Transverse colon (tissue), 4 donors: ENCODE measurements around the gene ACVR2A. TPM values are rescaled to one million over a fixed set of nuclear protein-coding genes. Genes with fewer than 3 reads are reported as not detected.

ENCODE experiments used
- DNase-seq: peaks from one replicate; pipeline ENCODE4 v3.0.0-alpha.2; 2019
- H3K27ac ChIP-seq, 4 donors: fragments of 200-600 bp; sonication (generic); 2 replicates each; pipeline ENCODE4 v1.5.1; 2016 to 2018; ENCODE audit warnings: inconsistent platforms in 4 of 4
- H3K27me3 ChIP-seq: fragments of 200-600 bp; sonication (generic); 2 replicates; pipeline ENCODE4 v1.5.1; 2017; ENCODE audit warnings: inconsistent platforms
- H3K36me3 ChIP-seq, 4 donors: fragments of 200-600 bp; sonication (generic); 2 replicates each; pipeline ENCODE4 v1.5.1; 2017 to 2019; ENCODE audit warnings: inconsistent platforms in 4 of 4
- H3K4me1 ChIP-seq, 4 donors: fragments of 200-600 bp; sonication (generic); 2 replicates each; pipeline ENCODE4 v1.5.1; 2017 to 2020; ENCODE audit warnings: inconsistent platforms in 4 of 4
- H3K4me3 ChIP-seq, 4 donors: fragments of 200-600 bp; sonication (generic); 1 replicate in 1 of 4; 2 replicates in 3 of 4; pipeline versions ENCODE4 v1.5.1 to v1.6.1; 2017 to 2019; ENCODE audit warnings: inconsistent platforms in 4 of 4
- H3K9me3 ChIP-seq, 2 donors: fragments of 200-600 bp; sonication (generic); 2 replicates each; pipeline ENCODE4 v1.5.1; 2017 to 2019; ENCODE audit warnings: inconsistent platforms in 2 of 2
- EP300 ChIP-seq: sonication (generic); formaldehyde crosslinking; IDR thresholded peaks from one replicate; pipeline ENCODE4 v1.6.1; 2017; ENCODE audit warnings: antibody characterized with exemption, low read depth
- POLR2A ChIP-seq: fragments of 450-650 bp; IDR thresholded peaks from one replicate; pipeline ENCODE4 v1.6.1; 2016; ENCODE audit warnings: antibody characterized with exemption, mild to moderate bottlenecking, moderate library complexity
- POLR2AphosphoS5 ChIP-seq, 3 donors: sonication (generic); formaldehyde crosslinking; IDR thresholded peaks; one replicate each; pipeline ENCODE4 v1.6.1; 2016; ENCODE audit warnings: antibody characterized with exemption in 3 of 3
- WGBS, 2 donors: methylation state at CpG; one replicate each; pipeline ENCODE4 v1.1.5; 2018; ENCODE audit warnings: low coverage in 1 of 2; 5-methylcytosine and 5-hydroxymethylcytosine counted together
- in situ Hi-C, 4 donors: fragments of 200-750 bp; cut with MboI; loops; one replicate each; pipeline versions ENCODE4 v1.15.0 to v1.15.1; 2017; ENCODE audit warnings: low sequenced_read_pairs in 3 of 4, low pct_ligation_motif_present in 1 of 4, low pct_unique_long_range_greater_than_20kb in 1 of 4
- intact Hi-C: fragments of 100-400 bp; cut with DNase I; formaldehyde crosslinking; loops from one replicate; pipeline ENCODE4 v1.15.1; 2023; ENCODE audit warnings: low total_unique reads
- total RNA-seq, 4 donors: library from RNA; depleted of rRNA; stranded (reverse); fragments of >200 nt; gene quantifications; one replicate each; pipeline ENCODE4 v1.1.0, GENCODE V29; 2016
- TF ChIP-seq, protein P1 (sequence below), 5 experiments: fragments of 200-600 bp in 3 of 5; fragments of 450-650 bp in 2 of 5; sonication (generic) in 3 of 5; IDR thresholded peaks; 1 replicate in 2 of 5; 2 replicates in 3 of 5; pipeline ENCODE4 v1.5.1; 2016 to 2017; ENCODE audit warnings: antibody characterized with exemption in 5 of 5, inconsistent platforms in 3 of 5, mild to moderate bottlenecking in 2 of 5, moderate library complexity in 1 of 5

ACVR2A gene
- total RNA-seq, 4 donors from 2014 or later = 15.7 to 36.0 (median 19.4) TPM

DNA sequence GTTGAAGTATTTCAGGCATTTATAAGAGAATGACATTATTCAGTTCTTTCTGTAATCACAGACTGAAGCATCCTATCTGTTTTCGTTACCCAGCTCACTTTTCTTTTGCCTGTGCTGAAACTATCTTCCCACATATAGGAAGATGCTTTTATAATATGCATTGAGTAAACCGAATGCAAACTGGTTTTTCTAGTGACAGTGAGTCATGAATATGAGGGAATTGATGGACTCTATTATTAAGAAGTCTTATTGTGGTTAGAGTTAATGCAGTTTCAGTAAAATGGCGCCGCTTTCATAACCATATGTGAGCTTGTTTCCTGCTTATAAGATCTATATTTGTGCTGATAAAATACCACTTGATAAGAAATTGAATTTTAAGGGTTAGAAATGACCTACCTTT is 59.2 kb downstream of the ACVR2A start:
- DNase-seq = no peak
- Histone ChIP-seq H3K27me3 (no peaks in the 10 kb centered on the region), H3K36me3 (no peaks in the 10 kb centered on the region), H3K4me1 (no peaks in the 10 kb centered on the region), H3K27ac (no peak overlapping the region), H3K9me3 (no peaks in the 10 kb centered on the region), H3K4me3 (no peak overlapping the region)
- TF ChIP-seq EP300 (no peak), POLR2AphosphoS5 (IDR thresholded peaks at IDR 0.05) (no peak), POLR2A (no peak)
- TF ChIP-seq, protein P1, sequence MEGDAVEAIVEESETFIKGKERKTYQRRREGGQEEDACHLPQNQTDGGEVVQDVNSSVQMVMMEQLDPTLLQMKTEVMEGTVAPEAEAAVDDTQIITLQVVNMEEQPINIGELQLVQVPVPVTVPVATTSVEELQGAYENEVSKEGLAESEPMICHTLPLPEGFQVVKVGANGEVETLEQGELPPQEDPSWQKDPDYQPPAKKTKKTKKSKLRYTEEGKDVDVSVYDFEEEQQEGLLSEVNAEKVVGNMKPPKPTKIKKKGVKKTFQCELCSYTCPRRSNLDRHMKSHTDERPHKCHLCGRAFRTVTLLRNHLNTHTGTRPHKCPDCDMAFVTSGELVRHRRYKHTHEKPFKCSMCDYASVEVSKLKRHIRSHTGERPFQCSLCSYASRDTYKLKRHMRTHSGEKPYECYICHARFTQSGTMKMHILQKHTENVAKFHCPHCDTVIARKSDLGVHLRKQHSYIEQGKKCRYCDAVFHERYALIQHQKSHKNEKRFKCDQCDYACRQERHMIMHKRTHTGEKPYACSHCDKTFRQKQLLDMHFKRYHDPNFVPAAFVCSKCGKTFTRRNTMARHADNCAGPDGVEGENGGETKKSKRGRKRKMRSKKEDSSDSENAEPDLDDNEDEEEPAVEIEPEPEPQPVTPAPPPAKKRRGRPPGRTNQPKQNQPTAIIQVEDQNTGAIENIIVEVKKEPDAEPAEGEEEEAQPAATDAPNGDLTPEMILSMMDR (IDR thresholded peaks at IDR 0.05) = no peak
- intact Hi-C loops (no loop called here), in situ Hi-C loops (loop anchor here (25.0 kb wide), 3 partner anchors 817 to 1167 kb away; no protein-coding TSS in a partner anchor)
- 75 to 90% methylated on average over 4 of the region's 4 CpGs for WGBS, 2 donors

DNA sequence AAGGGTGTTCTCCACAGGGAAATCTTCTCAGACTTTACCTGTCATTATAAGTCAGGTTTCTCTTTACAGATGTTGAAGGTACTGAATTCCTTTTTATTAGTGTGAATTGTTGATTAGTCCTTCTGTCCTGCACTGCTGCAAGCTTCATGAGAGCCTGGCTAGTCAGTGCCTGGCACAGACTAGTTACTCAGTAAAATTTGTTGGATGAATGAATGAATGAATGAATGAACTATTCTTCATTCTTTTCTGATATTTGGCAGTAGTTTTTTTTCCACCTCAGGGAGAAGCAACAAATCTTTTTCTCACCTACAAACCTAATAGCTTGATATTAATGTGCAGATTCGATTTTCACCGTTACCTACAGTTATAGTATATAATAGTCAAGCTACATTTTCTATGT is 64.3 kb downstream of the ACVR2A start:
- peaks cover 0 to 18% (median 4%) of the 10 kb centered on the region in 4 donors for H3K4me1 ChIP-seq

DNA sequence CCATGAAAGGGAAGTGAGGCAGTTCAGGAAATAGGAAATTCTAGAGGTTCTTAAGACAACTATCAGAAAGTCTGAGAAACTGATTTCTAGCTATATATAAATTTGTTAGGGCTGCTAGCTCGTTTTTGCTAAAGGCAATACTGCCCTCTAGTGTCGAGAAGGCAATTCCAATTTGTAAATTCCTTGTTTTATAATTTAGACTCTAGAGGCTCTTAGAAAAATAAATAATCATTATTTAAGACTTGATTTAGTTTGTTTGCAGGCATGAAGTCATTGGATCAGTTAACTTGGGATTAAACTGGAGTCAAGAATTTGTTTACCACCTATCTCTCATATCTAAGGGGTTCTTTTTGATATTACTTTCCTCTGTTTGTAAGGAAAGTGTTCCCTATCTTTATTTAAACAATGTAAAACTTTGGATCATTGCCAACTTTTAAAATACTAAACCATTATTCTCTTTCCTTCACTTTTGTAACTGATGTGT is 66.2 kb downstream of the ACVR2A start:
- Histone ChIP-seq H3K4me1 (peaks cover 0 to 27% (median 4%) of the 10 kb centered on the region in 4 donors), H3K4me3 (no peak overlapping the region), H3K27ac (no peak overlapping the region), H3K9me3 (no peaks in the 10 kb centered on the region), H3K27me3 (no peaks in the 10 kb centered on the region), H3K36me3 (no peaks in the 10 kb centered on the region)
- no peak for DNase-seq
- no peak for TF ChIP-seq POLR2AphosphoS5 (IDR thresholded peaks at IDR 0.05)
- TF ChIP-seq, protein P1 (IDR thresholded peaks at IDR 0.05) = peak; percentile 74 to 80 (median 77)
- in situ Hi-C loops = loop anchor here (10.0 to 25.0 kb wide), 4 partner anchors 824 to 1174 kb away; no protein-coding TSS in a partner anchor
- intact Hi-C loops = no loop called here
- WGBS, 2 donors = 0% methylated on average over 2 of the region's 2 CpGs

More for the DNA sequence above, 64.3 kb downstream of the ACVR2A start:
- Histone ChIP-seq H3K4me3 (no peak overlapping the region), H3K27me3 (no peaks in the 10 kb centered on the region), H3K9me3 (no peaks in the 10 kb centered on the region), H3K27ac (no peak overlapping the region), H3K36me3 (no peaks in the 10 kb centered on the region)
- in situ Hi-C loops = loop anchor here (25.0 kb wide), 3 partner anchors 822 to 1172 kb away; no protein-coding TSS in a partner anchor
- intact Hi-C loops = no loop called here
- TF ChIP-seq POLR2AphosphoS5 (IDR thresholded peaks at IDR 0.05) = no peak
- no peak for TF ChIP-seq EP300
- no peak for TF ChIP-seq POLR2A
- TF ChIP-seq, protein P1 (IDR thresholded peaks at IDR 0.05) = no peak
- DNase-seq = no peak
- 83 to 94% methylated on average over 2 of the region's 2 CpGs for WGBS, 2 donors

DNA sequence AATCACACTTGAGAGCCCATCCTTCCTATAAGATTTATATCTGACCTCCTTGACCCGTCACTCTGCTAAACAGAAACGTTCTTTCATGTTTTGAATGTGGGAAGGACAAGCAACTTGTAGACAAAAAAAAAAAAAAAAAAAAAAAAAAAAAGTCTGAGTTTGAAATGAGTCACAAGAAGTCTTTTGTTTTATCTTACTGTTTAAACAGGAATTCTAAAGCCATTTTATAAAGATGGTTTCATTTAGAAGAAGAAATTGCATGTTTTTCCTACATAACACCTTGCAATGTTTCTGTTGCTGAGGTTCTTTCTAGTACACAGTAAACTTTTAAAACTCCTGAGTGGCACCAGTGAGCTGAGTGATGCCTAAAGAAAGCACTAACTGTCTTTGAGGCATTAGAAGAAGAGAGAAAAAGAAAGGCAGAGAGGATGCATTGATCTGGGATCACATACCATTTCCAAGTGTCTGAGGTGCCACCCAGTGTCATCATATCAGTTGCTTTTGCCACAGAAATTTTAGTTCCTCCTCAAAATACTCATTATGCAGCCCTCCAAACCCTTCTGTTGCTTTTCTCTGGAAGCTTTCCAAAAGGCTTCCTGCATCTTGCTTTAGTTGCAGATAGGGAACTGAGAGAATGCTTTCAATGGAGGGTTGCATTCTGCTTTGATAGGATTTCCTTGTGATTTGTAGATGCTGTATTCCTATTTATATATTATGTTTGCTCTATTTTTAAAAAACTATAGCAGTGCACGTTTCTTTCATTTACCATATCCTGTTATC is 69.1 kb downstream of the ACVR2A start:
- in situ Hi-C loops = loop anchor here (10.0 to 25.0 kb wide), 4 partner anchors 827 to 1177 kb away; no protein-coding TSS in a partner anchor
- 49 to 69% methylated on average over 2 to 3 of the region's 3 CpGs for WGBS, 2 donors
- no peak for DNase-seq
- H3K36me3 ChIP-seq = peaks cover 0 to 8% (median 0%) of the 10 kb centered on the region in 4 donors
- no peak overlapping the region for H3K27ac ChIP-seq
- H3K4me3 ChIP-seq = no peak overlapping the region
- peaks cover 0 to 27% (median 5%) of the 10 kb centered on the region in 4 donors for H3K4me1 ChIP-seq
- TF ChIP-seq EP300 = no peak
- TF ChIP-seq, protein P1 (IDR thresholded peaks at IDR 0.05) = no peak
- TF ChIP-seq POLR2AphosphoS5 (IDR thresholded peaks at IDR 0.05) = no peak
- TF ChIP-seq POLR2A = no peak
- H3K9me3 ChIP-seq = no peaks in the 10 kb centered on the region
- intact Hi-C loops = no loop called here
- no peaks in the 10 kb centered on the region for H3K27me3 ChIP-seq
